HG03575 (cell line): ENCODE measurements around the gene IRAK3.

Experiments
- ATAC-seq: cut with Tn5 transposase; IDR thresholded peaks from one replicate; pipeline ENCODE4 v1.9.1; 2021; ENCODE audit not compliant: unreplicated experiment, insufficient number of reproducible peaks, low FRiP score; ENCODE audit errors: extremely low read depth

The IRAK3 gene

DNA sequence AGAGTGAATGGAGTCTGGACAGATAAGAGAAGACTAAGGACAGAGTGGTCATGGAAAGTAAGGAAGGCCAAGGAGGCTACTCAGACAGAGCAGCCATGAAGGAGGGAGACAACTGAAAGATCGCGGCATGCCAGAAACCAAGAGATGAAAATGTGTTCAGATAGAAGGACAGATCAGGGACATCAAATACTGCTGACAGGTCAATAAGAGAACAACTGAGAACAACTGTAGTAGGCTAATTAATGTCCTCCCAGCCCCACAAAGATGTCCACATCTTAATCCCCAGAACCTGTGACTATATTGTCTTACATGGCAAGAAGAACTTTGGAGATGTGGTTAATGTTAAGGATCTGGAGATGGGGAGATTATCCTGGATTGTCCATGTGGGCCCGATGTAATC lies 98.3 kb downstream of the IRAK3 start:
- ATAC-seq, result no peak

DNA sequence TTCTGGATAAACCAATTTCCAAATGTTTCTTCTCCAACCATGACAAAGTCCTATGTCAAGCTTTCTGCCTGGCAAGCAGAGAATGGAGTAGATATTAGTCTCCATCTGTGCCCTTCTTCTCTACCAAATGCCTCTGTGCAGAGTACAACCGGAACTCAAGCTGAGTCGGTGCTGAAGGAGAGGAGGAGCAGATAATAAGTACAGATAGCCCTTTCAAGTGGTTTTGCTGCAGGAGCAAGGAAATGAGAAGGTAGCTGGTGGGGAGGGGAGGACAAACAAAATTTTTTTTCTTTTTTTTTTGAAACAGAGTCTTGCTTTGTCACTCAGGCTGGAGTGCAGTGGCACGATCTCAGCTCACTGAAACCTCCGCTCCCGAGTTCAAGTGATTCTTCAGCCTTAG lies 99.1 kb downstream of the IRAK3 start:
- ATAC-seq, result no peak

DNA sequence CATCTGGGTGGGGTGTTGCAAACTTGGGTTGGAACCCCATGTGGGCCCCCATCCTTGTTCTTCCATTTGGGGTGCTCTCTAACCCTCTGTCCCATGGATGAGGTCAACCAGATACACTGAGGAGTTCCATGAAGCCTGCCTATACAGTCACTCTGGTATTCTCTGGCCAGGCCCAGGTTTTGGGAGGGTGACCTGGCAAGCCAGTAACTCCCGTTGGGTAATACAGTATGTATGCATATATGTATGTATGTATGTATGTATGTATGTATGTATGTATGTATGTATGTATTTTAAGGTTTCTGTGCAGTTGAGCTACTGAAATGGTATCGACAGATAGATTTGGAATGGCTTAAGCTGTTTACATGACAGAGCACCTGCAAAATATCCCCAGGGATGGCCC lies 100.5 kb downstream of the IRAK3 start:
- no peak for ATAC-seq

DNA sequence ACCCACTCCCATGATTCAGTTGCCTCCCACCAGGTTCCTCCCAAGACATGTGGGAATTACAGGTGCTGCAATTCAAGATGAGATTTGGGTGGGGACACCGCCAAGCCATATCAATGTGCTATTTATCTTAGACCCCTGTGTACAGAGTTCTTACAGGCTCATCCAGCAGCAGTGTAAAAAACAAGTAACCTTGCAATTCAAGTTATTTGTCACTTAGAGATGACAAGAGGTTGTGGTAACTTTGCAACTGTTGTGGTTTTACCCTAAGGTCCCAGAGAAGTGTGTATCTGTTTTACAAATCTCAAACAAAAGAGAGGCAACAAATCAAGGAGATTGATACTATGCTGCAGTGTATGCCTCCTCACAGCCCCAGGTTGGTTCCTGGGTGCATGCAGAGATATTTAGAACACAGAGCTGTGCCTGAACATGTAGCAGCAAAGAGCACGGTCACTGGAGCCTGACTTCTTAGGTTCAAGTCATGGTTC lies 101.7 kb downstream of the IRAK3 start:
- no peak for ATAC-seq

DNA sequence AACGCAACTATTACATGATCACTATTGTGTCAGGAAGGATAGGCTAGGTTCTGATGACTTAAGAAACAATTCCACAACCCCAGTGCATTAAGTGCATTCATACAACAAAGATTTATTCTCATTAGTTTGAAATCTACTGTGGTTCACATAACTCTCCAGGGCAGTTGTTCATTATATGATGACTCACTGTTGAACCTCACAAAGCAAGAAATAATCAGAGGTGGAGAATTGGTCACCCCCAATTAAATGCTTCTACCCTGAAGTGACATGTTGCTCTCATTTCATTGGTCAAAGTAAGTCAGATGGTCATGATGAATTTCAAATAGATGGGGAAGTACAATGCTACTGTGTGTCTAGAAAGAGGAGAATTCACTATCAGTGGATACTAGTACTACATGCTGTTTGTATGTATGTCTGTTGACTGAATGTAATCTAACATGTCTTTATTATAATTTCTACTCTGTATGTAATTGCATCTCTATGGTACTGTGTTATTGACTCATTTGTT lies 107.2 kb downstream of the IRAK3 start:
- no peak for ATAC-seq

DNA sequence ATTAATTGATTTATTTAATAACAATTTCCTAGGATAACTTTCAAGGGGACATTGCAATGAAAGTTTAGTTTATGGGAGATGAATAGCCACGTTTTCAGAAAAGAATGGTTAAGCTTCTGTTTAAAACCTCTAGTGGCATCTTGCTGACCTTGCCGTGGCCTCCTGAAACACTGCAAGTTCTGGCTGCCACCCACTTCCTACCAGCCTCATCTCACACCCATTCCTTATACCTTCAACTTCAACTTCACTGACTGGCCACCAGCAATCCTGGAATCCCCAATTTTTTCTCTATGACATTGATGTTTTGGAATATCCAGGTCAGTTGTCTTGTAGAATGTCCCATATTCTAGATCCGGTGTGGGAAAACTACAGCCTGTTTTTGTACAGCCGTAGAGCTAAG lies 108.1 kb downstream of the IRAK3 start:
- ATAC-seq, result no peak

DNA sequence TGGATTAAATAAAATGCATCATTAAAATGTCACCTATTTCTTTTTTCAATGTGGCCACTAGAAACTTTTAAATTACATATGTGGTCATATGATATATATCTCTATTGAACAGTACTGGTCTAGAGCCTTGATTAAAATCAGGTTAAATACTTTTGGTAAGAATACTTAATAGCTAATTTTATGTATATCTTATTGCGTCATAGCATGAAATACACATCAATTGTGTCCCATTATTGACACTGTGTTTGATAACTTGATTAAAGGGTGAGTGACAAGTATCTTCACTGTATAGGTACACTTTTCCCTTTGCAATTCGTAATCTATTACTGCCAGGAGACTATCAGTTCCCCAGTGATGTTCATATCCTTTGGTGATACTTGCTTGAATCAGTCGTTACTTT lies 108.9 kb downstream of the IRAK3 start:
- no peak for ATAC-seq

DNA sequence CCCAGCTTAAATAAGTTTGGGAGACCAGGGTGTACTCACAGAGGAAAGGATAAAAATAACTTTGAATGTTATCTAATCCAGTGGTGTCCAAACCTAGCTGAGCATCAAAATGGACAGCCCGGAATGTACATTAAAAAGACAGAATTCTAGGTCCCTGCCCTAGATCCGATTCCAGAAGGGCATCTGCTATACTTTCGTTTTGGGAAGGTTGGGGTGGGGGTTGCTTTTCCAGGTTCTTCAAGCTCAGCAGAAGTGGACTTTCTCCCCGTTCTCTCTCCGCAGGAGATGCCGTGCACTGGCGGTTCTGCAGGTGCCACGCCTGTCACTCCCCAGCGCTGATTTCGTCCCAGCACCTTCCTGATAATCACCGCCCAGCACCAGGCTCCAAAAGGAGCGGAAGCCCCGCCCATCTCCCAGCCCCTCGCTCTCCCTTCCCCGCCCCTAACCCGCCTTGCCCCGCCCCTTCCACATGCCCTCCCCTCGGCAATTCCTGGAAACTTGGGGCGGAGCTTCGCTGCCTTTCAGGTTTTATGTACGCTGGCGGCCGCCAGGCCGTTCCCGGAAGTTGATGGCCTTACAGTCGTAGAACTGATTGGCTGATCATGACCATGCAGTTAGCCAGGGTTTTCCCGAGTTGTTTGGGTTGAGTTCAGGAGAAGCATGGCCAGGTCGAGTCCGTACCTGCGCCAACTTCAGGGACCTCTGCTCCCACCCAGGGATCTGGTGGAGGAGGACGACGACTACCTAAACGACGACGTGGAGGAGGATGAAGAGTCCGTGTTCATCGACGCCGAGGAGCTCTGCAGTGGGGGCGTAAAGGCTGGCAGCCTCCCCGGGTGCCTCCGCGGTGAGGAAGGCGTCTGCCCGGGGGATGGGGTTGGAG lies 113.2 kb downstream of the IRAK3 start, which contains the start of gene HELB:
TSS of gene HELB (plus strand) at position 550 of the 883 bp plus-strand sequence. CDS start at position 661, 111 bp downstream.
- peak; percentile 70 for ATAC-seq

DNA sequence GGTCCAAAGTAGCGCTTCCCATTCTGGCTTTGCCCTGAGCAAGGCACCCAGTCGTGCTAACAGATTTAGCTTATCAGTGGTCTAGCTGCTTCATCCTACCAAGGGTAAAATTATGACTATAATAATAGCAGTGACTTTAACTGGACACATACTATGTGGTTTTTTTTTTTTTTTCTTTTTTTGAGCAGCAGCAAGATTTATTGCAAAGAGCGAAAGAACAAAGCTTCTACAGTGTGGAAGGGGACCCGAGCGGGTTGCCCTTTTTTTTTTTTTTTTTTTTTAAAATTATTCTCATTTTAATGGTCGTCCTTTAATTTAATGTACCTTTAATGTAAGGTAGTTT lies 113.8 kb downstream of the IRAK3 start:
- no peak for ATAC-seq

DNA sequence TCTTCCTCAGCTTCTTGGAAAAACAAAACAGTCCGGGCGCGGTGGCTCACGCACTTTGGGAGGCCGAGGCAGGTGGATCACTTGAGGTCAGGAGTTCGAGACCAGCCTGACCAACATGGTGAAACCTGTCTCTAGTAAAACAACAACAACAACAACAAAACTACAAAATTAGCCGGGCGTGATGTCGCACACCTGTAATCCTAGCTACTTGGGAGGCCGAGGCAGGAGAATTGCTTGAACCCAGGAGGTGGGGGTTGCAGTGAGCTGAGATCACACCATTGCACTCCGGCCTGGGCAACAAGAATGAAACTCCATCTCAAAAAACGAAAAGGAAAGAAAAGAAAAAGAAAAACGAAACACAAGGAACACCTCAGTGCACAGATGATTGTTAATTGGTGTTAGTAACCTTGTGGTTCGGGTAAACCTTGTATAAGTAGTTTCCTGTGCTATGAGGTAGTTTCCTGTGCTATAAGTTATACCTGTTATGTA lies 114.3 kb downstream of the IRAK3 start:
- peak; percentile 43 for ATAC-seq
